HCT116 (cell line): ENCODE data around the gene EPHB3. TPM values are rescaled to one million over a fixed set of nuclear protein-coding genes. Genes with fewer than 3 reads are reported as not detected.

Experiments used
- ATAC-seq: fragments of 200-7000 bp; cut with Tn5 transposase; 2 replicates; pipeline ENCODE4 v1.9.1; 2020; ENCODE audit warnings: mild to moderate bottlenecking, moderate library complexity
- Bru-seq: library from RNA; stranded (reverse); fragments of 400-500 nt; gene quantifications from one replicate; lab custom pipeline; 2021; lab: Mats Ljungman, UMichigan
- BruChase-seq, 2 experiments: library from RNA; stranded (reverse); fragments of 400-500 nt; gene quantifications; one replicate each; lab custom pipeline; 2021; lab: Mats Ljungman, UMichigan
- BruUV-seq: library from RNA; stranded (reverse); fragments of 400-500 nt; replicated peaks from 2 replicates; lab custom pipeline; 2021; lab: Mats Ljungman, UMichigan
- CTCF ChIA-PET: fragments of 300-600 bp; sonication (Branson Sonifier 250); formaldehyde crosslinking; loops from one replicate; lab custom pipeline; 2021; ENCODE audit warnings: antibody characterized with exemption; lab: Charles Lee
- POLR2A ChIA-PET: fragments of 300-600, 350-600 bp; sonication (Branson Sonifier 250); formaldehyde crosslinking; loops from one replicate; lab custom pipeline; 2021; ENCODE audit warnings: antibody characterized with exemption; lab: Charles Lee
- RAD21 ChIA-PET, 2 experiments: fragments of 300-600 bp; sonication (Branson Sonifier 250); formaldehyde crosslinking; loops; one replicate each; lab custom pipeline; 2023; ENCODE audit warnings: low total read pairs in 2 of 2; ENCODE audit not compliant: uncharacterized antibody in 2 of 2, unreplicated experiment in 2 of 2, low non-redundant PET in 1 of 2; lab: Charles Lee
- DNase-seq: peaks from one replicate; pipeline ENCODE4 v3.0.0-alpha.2; 2010; ENCODE audit warnings: low read depth, low spot score
- H2AFZ ChIP-seq: fragments of 200-600 bp; shearing (Covaris generic), sonication (generic); 2 replicates; pipeline ENCODE4 v1.6.1; 2017; ENCODE audit warnings: low read depth, mixed run types, mixed read lengths, antibody characterized with exemption, low read length; ENCODE audit not compliant: poor library complexity, severe bottlenecking
- H3K27ac ChIP-seq: 2 replicates; pipeline ENCODE4 v1.5.1; 2012; ENCODE audit warnings: low read depth, low read length
- H3K27me3 ChIP-seq: fragments of 200-600 bp; sonication (generic); 2 replicates; pipeline ENCODE4 v1.6.1; 2016; ENCODE audit warnings: mixed run types, low read length, mixed read lengths; ENCODE audit not compliant: insufficient read depth
- H3K36me3 ChIP-seq, 2 experiments: fragments of 200-500 bp in 1 of 2; fragments of 200-600 bp in 1 of 2; sonication (Bioruptor generic) in 1 of 2; sonication (generic) in 1 of 2; 2 replicates each; pipeline versions ENCODE4 v1.5.1 to v1.6.1; 2014 to 2016; ENCODE audit warnings: low read length in 2 of 2, inconsistent platforms in 1 of 2, mixed read lengths in 1 of 2, mixed run types in 1 of 2; ENCODE audit not compliant: insufficient read depth in 2 of 2, control insufficient read depth in 1 of 2
- H3K4me1 ChIP-seq, 2 experiments: fragments of 200-600 bp in 1 of 2; sonication (generic) in 1 of 2; 2 replicates each; pipeline versions ENCODE4 v1.5.1 to v1.6.1; 2012 to 2017; ENCODE audit warnings: low read length in 2 of 2, inconsistent platforms in 1 of 2, mild to moderate bottlenecking in 1 of 2, mixed read lengths in 1 of 2, mixed run types in 1 of 2, moderate library complexity in 1 of 2; ENCODE audit not compliant: insufficient read depth in 2 of 2, control insufficient read depth in 1 of 2
- H3K4me2 ChIP-seq: fragments of 200-600 bp; sonication (generic); 2 replicates; pipeline ENCODE4 v1.6.1; 2017; ENCODE audit warnings: mixed run types, low read length, mixed read lengths
- H3K4me3 ChIP-seq, 2 experiments: fragments of 200-600 bp in 1 of 2; sonication (generic) in 1 of 2; replicated peaks in 1 of 2; 2 replicates each; pipeline ENCODE4 v1.5.1; 2011 to 2016; ENCODE audit warnings: low read length in 2 of 2, control low read depth in 1 of 2, low read depth in 1 of 2, mild to moderate bottlenecking in 1 of 2, mixed read lengths in 1 of 2, mixed run types in 1 of 2
- H3K79me2 ChIP-seq: fragments of 200-600 bp; sonication (generic); 2 replicates; pipeline ENCODE4 v1.6.1; 2017; ENCODE audit warnings: mild to moderate bottlenecking, mixed run types, low read length, moderate library complexity, mixed read lengths; ENCODE audit not compliant: insufficient read depth
- H3K9ac ChIP-seq: fragments of 200-600 bp; sonication (generic); 2 replicates; pipeline ENCODE4 v1.6.1; 2016; ENCODE audit warnings: low read length, mixed read lengths
- H3K9me2 ChIP-seq: fragments of 200-600 bp; sonication (generic), shearing (Covaris generic); 2 replicates; pipeline ENCODE4 v1.6.1; 2017; ENCODE audit warnings: mixed run types, mild to moderate bottlenecking, moderate library complexity; ENCODE audit not compliant: insufficient read depth
- H3K9me3 ChIP-seq, 2 experiments: fragments of 200-500 bp in 1 of 2; fragments of 200-600 bp in 1 of 2; sonication (Bioruptor generic) in 1 of 2; sonication (generic) in 1 of 2; 2 replicates each; pipeline ENCODE4 v1.6.1; 2014 to 2017; ENCODE audit warnings: low read length in 2 of 2, mixed read lengths in 2 of 2, inconsistent platforms in 1 of 2, low read depth in 1 of 2, mild to moderate bottlenecking in 1 of 2, mixed run types in 1 of 2, moderate library complexity in 1 of 2; ENCODE audit not compliant: control insufficient read depth in 1 of 2, insufficient read depth in 1 of 2
- H4K20me1 ChIP-seq: fragments of 200-600 bp; sonication (generic), shearing (Covaris generic); 2 replicates; pipeline ENCODE4 v1.6.1; 2017; ENCODE audit warnings: mixed run types, mild to moderate bottlenecking, moderate library complexity; ENCODE audit not compliant: insufficient read depth
- ELF1 ChIP-seq: IDR thresholded peaks from 2 replicates; pipeline ENCODE4 v1.6.1; 2012; ENCODE audit warnings: low read depth, borderline replicate concordance
- EZH2phosphoT487 ChIP-seq: fragments of 200-600 bp; IDR thresholded peaks from 2 replicates; pipeline ENCODE4 v1.6.1; 2018; ENCODE audit warnings: antibody characterized with exemption, borderline replicate concordance
- JUND ChIP-seq: IDR thresholded peaks from 2 replicates; pipeline ENCODE4 v1.6.1; 2012
- POLR2A ChIP-seq: IDR thresholded peaks from 2 replicates; pipeline ENCODE4 v1.7.0; 2011; ENCODE audit warnings: borderline replicate concordance; ENCODE audit not compliant: insufficient read depth, insufficient read length; ENCODE audit errors: extremely low read depth
- POLR2AphosphoS5 ChIP-seq: IDR thresholded peaks from 2 replicates; pipeline ENCODE4 v1.6.1; 2011; ENCODE audit warnings: mild to moderate bottlenecking, low read depth, low read length, moderate library complexity
- SRF ChIP-seq: IDR thresholded peaks from 2 replicates; pipeline ENCODE4 v1.6.1; 2012; ENCODE audit warnings: low read depth
- TCF7L2 ChIP-seq: IDR thresholded peaks from 2 replicates; pipeline ENCODE4 v1.7.0; 2011; ENCODE audit warnings: borderline replicate concordance, inconsistent platforms; ENCODE audit not compliant: insufficient read depth, insufficient read length; ENCODE audit errors: extremely low read depth
- YY1 ChIP-seq: IDR thresholded peaks from 2 replicates; pipeline ENCODE4 v1.6.1; 2011; ENCODE audit warnings: low read length, low read depth, moderate library complexity, mild to moderate bottlenecking; ENCODE audit not compliant: insufficient replicate concordance; ENCODE audit errors: extremely low read depth
- intact Hi-C: fragments of 100-400 bp; cut with micrococcal nuclease; formaldehyde crosslinking; loops from 2 replicates; pipeline ENCODE4 v1.10.0; 2022
- long read RNA-seq: library from polyadenylated mRNA; unstranded; transcript quantifications from one replicate; pipeline ENCODE4 v2.0.0, GENCODE V29; 2021; ENCODE audit not compliant: unreplicated experiment
- polyA plus RNA-seq: library from polyadenylated mRNA; unstranded; fragments of >200 nt; gene quantifications from 2 replicates; pipeline ENCODE4 v1.2.1, GENCODE V29; 2012; ENCODE audit warnings: missing spikeins
- total RNA-seq: library from RNA; stranded (reverse); gene quantifications from one replicate; pipeline ENCODE4 v1.2.1, GENCODE V29; 2021; ENCODE audit not compliant: unreplicated experiment
- TF ChIP-seq, protein P1 (sequence below): IDR thresholded peaks from 2 replicates; pipeline ENCODE4 v1.6.1; 2011; ENCODE audit warnings: mild to moderate bottlenecking, low read length, moderate library complexity; ENCODE audit not compliant: insufficient replicate concordance; ENCODE audit errors: extremely low read depth
- TF ChIP-seq, protein P2 (sequence below), 3 experiments: fragments of 200-600 bp in 1 of 3; sonication (generic) in 1 of 3; IDR thresholded peaks in 2 of 3; conservative IDR thresholded peaks in 1 of 3; 2 replicates each; pipeline ENCODE4 v1.5.1; 2012 to 2017; ENCODE audit warnings: low read depth in 2 of 3, low read length in 2 of 3, antibody characterized with exemption in 1 of 3, borderline replicate concordance in 1 of 3, control low read depth in 1 of 3, mild to moderate bottlenecking in 1 of 3, mixed read lengths in 1 of 3, mixed run types in 1 of 3, moderate library complexity in 1 of 3; ENCODE audit not compliant: insufficient read depth in 1 of 3
- TF ChIP-seq, protein P3 (sequence below): IDR thresholded peaks from 2 replicates; pipeline ENCODE4 v1.6.1; 2012

The EPHB3 gene
- 6.5 TPM for total RNA-seq
- polyA plus RNA-seq, result 7.2 and 8.9 TPM in 2 replicates
- percentile 37 among the genes with signal in this experiment for Bru-seq, nascent RNA
- percentile 33 among the genes with signal in this experiment for BruChase-seq, experiment 1, labeled RNA remaining after a 6-hour chase
- BruChase-seq, experiment 2, labeled RNA remaining after a 2-hour chase, result percentile 44 among the genes with signal in this experiment
- long read RNA-seq, full-length matches to known transcripts, result 5 of 25 reads
- long read RNA-seq, partial matches to known transcripts, result 13 of 25 reads
- long read RNA-seq, other reads (novel, unspliced or antisense), result 7 of 25 reads

DNA sequence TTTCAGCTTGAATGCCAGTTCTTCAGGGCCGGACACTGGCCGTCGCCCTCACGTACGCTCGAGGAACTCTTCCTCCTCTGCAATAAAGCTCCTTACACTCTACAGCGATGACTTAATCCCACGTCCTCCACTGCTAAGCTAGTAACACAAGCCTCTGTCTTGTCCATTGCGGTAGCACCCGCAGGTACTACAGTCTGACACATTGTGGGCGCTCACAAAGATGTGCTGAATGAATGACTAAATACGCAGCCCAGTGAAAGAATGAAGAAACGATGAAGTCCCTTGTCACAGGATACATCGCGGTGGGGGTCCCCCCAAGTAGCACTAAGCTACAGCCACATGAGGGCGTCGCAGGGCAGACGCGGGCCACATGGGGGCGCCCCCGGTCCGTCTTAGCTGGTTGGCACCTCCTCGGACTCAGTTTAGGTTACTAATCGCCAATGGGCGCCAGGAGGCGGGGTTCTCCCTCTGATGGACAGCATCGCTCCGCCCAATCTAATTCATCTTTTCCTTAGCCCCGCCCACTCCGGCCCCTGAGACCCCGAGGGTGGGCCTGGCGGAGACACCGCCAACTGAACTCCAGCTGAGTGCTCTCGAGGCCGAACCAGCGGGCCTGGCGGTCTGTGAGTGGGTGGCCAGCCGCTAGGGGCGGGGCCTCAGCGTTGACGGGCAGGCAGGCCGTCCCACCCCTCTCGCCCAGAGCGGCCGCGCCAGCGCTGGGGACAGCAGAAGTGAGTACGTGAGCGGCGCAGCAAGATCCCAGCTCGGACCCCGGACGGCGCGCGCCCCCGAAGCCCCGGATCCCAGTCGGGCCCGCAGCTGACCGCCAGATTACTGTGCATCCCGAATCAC is at the start of gene EPHB3:
EPHB3 (plus strand) TSS at position 725 of the 852 bp plus-strand sequence. CDS start 451 bp downstream, outside the sequence.
- intact Hi-C loops, result loop anchor here (1.0 kb wide), 4 partner anchors 166 to 242 kb away; no protein-coding TSS in a partner anchor
- peak within 1 kb of the TSS; percentile 48; the same call in 1 of the 2 replicates for H3K27ac ChIP-seq

More for the DNA sequence above, at the start of gene EPHB3:
- Histone ChIP-seq H2AFZ (peak within 1 kb of the TSS; percentile 77), H4K20me1 (no peaks in the 10 kb centered on the region), H3K4me1 (peaks cover 18 to 28% of the 10 kb centered on the region in 2 experiments), H3K9me2 (no peaks in the 10 kb centered on the region), H3K36me3 (no peaks in the 10 kb centered on the region), H3K9me3 (no peaks in the 10 kb centered on the region), H3K9ac (peak within 1 kb of the TSS; percentile 61), H3K4me3 (peak within 1 kb of the TSS; percentile 64 to 74), H3K27me3 (no peaks in the 10 kb centered on the region), H3K4me2 (peak within 1 kb of the TSS; percentile 93), H3K79me2 (peaks cover 3% of the 10 kb centered on the region; the same call in 1 of the 2 replicates)
- TF ChIP-seq TCF7L2 (peak; percentile 91), YY1 (no peak), JUND (no peak), POLR2A (peak; percentile 23), POLR2AphosphoS5 (peak; percentile 97), ELF1 (no peak), EZH2phosphoT487 (no peak), SRF (no peak)
- TF ChIP-seq, protein P1, sequence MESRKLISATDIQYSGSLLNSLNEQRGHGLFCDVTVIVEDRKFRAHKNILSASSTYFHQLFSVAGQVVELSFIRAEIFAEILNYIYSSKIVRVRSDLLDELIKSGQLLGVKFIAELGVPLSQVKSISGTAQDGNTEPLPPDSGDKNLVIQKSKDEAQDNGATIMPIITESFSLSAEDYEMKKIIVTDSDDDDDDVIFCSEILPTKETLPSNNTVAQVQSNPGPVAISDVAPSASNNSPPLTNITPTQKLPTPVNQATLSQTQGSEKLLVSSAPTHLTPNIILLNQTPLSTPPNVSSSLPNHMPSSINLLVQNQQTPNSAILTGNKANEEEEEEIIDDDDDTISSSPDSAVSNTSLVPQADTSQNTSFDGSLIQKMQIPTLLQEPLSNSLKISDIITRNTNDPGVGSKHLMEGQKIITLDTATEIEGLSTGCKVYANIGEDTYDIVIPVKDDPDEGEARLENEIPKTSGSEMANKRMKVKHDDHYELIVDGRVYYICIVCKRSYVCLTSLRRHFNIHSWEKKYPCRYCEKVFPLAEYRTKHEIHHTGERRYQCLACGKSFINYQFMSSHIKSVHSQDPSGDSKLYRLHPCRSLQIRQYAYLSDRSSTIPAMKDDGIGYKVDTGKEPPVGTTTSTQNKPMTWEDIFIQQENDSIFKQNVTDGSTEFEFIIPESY, result no peak
- TF ChIP-seq, protein P2, sequence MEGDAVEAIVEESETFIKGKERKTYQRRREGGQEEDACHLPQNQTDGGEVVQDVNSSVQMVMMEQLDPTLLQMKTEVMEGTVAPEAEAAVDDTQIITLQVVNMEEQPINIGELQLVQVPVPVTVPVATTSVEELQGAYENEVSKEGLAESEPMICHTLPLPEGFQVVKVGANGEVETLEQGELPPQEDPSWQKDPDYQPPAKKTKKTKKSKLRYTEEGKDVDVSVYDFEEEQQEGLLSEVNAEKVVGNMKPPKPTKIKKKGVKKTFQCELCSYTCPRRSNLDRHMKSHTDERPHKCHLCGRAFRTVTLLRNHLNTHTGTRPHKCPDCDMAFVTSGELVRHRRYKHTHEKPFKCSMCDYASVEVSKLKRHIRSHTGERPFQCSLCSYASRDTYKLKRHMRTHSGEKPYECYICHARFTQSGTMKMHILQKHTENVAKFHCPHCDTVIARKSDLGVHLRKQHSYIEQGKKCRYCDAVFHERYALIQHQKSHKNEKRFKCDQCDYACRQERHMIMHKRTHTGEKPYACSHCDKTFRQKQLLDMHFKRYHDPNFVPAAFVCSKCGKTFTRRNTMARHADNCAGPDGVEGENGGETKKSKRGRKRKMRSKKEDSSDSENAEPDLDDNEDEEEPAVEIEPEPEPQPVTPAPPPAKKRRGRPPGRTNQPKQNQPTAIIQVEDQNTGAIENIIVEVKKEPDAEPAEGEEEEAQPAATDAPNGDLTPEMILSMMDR (IDR thresholded peaks at IDR 0.05 in 2 of 3, conservative IDR thresholded peaks at IDR 0.05 in 1 of 3; ENCODE audit: borderline replicate concordance in 1 of 3, insufficient read depth in 1 of 3, low read depth in 2 of 3, low read length in 2 of 3), result peak in 2 of 3 experiments; percentile 99 to 100; a peak in 4 of 6 replicates
- TF ChIP-seq, protein P3, sequence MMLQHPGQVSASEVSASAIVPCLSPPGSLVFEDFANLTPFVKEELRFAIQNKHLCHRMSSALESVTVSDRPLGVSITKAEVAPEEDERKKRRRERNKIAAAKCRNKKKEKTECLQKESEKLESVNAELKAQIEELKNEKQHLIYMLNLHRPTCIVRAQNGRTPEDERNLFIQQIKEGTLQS, result no peak
- ChIA-PET POLR2A (interaction anchor here (0.7 to 1.6 kb wide), 13 partner anchors 32 to 251 kb away, joined by 3 to 8 read pairs (median 3); partner anchors contain the start of gene VPS8), CTCF (interaction anchor here (0.6 to 1.8 kb wide), 28 partner anchors 13 to 313 kb away, joined by 3 to 42 read pairs (median 4); no protein-coding TSS in a partner anchor), RAD21 (interaction anchor here (0.6 to 2.0 kb wide), 23 partner anchors 91 to 625 kb away, joined by 3 to 16 read pairs (median 4); no protein-coding TSS in a partner anchor)
- ATAC-seq, result peak; percentile 93
- BruUV-seq, result no TSS peak
- DNase-seq, result peak; percentile 98
